Activated CD4-positive, alpha-beta T cell treated with anti-CD3 and anti-CD28 coated beads, Interleukin-2, amount 10 ng/mL, durations not matched to agents 7 days and 5 days (primary cell): ENCODE data around the gene CDKL5. TPM values are rescaled to one million over a fixed set of nuclear protein-coding genes. Genes with fewer than 3 reads are reported as not detected.

Experiments used
- CTCF ChIA-PET: fragments of 350-600 bp; sonication (Branson Sonifier 250); formaldehyde crosslinking; loops from one replicate; lab custom pipeline; 2021; ENCODE audit warnings: antibody characterized with exemption; lab: Charles Lee
- POLR2A ChIA-PET: fragments of 350-600 bp; sonication (Branson Sonifier 250); formaldehyde crosslinking; loops from one replicate; lab custom pipeline; 2021; ENCODE audit warnings: antibody characterized with exemption; lab: Charles Lee
- DNase-seq: peaks from one replicate; pipeline ENCODE4 v3.0.0-alpha.2; 2020
- H3K27ac Mint-ChIP-seq: one replicate; pipeline ENCODE4 v1.8.0; 2021; ENCODE audit warnings: mild to moderate bottlenecking, moderate library complexity, mixed read lengths
- H3K27me3 Mint-ChIP-seq: one replicate; pipeline ENCODE4 v1.8.0; 2021; ENCODE audit warnings: mixed read lengths
- H3K36me3 Mint-ChIP-seq: one replicate; pipeline ENCODE4 v1.8.0; 2021; ENCODE audit warnings: low read depth, mixed read lengths
- H3K4me1 Mint-ChIP-seq: one replicate; pipeline ENCODE4 v1.8.0; 2021; ENCODE audit warnings: mixed read lengths
- H3K4me3 Mint-ChIP-seq: one replicate; pipeline ENCODE4 v1.8.0; 2021; ENCODE audit warnings: mild to moderate bottlenecking, moderate library complexity, mixed read lengths
- H3K9me3 Mint-ChIP-seq: one replicate; pipeline ENCODE4 v1.8.0; 2021; ENCODE audit warnings: mixed read lengths
- total RNA-seq, 2 experiments: library from RNA; stranded (reverse); gene quantifications; one replicate each; pipeline ENCODE4 v1.2.3, GENCODE V29; 2021

CDKL5 gene
- total RNA-seq, 2 experiments from 2014 or later, result 1.3 to 1.6 TPM

DNA sequence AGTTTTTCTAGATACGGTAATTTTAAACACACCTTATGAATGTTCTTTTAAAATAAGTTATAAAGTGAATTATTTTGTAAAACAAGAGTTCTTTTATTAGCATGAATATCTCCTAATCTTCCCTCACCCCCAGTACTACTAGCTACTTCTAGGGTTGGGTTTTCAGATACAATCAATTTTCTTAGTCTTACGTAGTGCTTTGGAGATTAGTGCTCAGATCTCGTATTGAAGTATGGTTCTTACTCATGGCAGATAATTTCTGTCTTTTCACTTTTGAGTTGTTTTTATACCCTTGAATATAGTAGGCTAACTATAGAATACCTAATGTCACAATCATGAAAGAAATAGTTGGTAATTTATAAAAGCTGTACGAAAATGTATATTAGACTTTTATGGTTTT, 43.2 kb downstream of the CDKL5 start:
- Mint-ChIP-seq H3K4me3 (no peak overlapping the region), H3K27ac (no peak overlapping the region), H3K27me3 (no peaks in the 10 kb centered on the region), H3K9me3 (no peaks in the 10 kb centered on the region), H3K36me3 (no peaks in the 10 kb centered on the region), H3K4me1 (no peaks in the 10 kb centered on the region)
- ChIA-PET CTCF (no interaction called here), POLR2A (no interaction called here)
- DNase-seq, result no peak

DNA sequence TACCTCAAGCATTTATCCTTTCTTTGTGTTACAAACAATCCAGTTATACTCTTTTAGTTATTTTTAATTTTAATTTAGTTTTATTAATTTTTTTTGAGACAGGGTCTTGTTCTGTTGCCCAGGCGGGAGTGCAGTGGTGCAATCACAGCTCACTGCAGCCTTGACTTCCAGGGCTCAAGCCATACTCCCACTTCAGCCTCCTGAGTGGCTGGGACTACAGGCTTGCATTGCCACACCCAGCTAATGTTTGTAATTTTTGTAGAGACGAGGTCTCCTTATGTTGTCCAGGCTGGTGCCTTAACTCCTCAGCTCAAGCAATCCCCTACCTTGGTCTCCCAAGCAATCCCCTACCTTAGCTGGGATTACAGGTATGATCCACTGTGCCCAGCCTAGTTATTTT, 45.9 kb downstream of the CDKL5 start:
- H3K36me3 Mint-ChIP-seq, result no peaks in the 10 kb centered on the region
- H3K4me1 Mint-ChIP-seq, result no peaks in the 10 kb centered on the region
- CTCF ChIA-PET, result no interaction called here
- H3K9me3 Mint-ChIP-seq, result no peaks in the 10 kb centered on the region
- H3K27me3 Mint-ChIP-seq, result no peaks in the 10 kb centered on the region
- H3K27ac Mint-ChIP-seq, result no peak overlapping the region
- POLR2A ChIA-PET, result no interaction called here
- DNase-seq, result no peak
- no peak overlapping the region for H3K4me3 Mint-ChIP-seq

GRCh38 chrX:18490806-18491555, 65.6 kb downstream of the CDKL5 start:
- ChIA-PET POLR2A (no interaction called here), CTCF (no interaction called here)
- no peaks in the 10 kb centered on the region for H3K4me1 Mint-ChIP-seq
- no peak overlapping the region for H3K4me3 Mint-ChIP-seq
- H3K27ac Mint-ChIP-seq, result no peak overlapping the region
- H3K36me3 Mint-ChIP-seq, result no peaks in the 10 kb centered on the region
- H3K27me3 Mint-ChIP-seq, result no peaks in the 10 kb centered on the region
- no peaks in the 10 kb centered on the region for H3K9me3 Mint-ChIP-seq
- no peak for DNase-seq

DNA sequence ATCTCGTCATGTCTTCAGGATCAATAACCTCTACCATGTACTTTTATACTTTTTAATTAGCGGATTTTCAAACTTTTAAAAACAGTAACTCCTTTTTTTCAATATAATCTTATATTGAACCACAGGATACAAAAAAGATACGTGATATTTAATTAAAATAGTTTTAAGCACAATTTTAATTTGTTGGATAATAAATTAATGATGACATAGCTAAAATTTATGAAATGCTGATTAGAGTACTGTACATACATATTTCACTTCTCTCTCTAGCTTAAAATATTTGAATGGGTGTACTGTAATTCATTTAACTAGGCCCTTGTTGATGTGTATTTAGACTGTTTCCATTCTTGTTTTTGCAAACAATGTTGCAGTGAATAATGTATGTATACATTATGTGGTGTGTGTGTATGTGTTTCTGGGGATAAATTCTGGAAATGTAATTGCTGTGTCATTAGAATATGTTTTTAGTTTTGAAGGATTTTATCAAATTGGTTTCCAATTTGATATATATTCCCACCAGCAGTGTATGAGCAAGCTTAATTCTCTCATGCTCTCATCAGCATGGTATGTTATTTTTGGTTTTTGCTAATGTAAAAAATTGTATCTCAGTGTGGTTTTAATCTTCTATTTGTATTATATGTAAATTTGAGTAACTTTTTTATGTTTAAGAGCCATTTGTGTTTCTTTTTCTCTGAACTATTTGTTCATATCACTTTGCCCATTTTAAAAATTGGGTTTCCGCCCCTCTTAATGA, 66.4 kb downstream of the CDKL5 start:
- H3K27ac Mint-ChIP-seq, result no peak overlapping the region
- H3K27me3 Mint-ChIP-seq, result no peaks in the 10 kb centered on the region
- no peaks in the 10 kb centered on the region for H3K4me1 Mint-ChIP-seq
- H3K36me3 Mint-ChIP-seq, result no peaks in the 10 kb centered on the region
- no peak for DNase-seq
- no peaks in the 10 kb centered on the region for H3K9me3 Mint-ChIP-seq
- H3K4me3 Mint-ChIP-seq, result no peak overlapping the region
- ChIA-PET POLR2A (no interaction called here), CTCF (no interaction called here)

- POLR2A ChIA-PET, result no interaction called here
- no peak overlapping the region for H3K4me3 Mint-ChIP-seq
- no peak overlapping the region for H3K27ac Mint-ChIP-seq
- H3K4me1 Mint-ChIP-seq, result peaks cover 7% of the 10 kb centered on the region
- CTCF ChIA-PET, result no interaction called here
- H3K9me3 Mint-ChIP-seq, result no peaks in the 10 kb centered on the region
- no peaks in the 10 kb centered on the region for H3K27me3 Mint-ChIP-seq
- DNase-seq, result no peak
- H3K36me3 Mint-ChIP-seq, result no peaks in the 10 kb centered on the region
Measured at GRCh38 chrX:18534949-18535348, 109.5 kb downstream of the CDKL5 start.

GRCh38 chrX:18537068-18537467, 111.7 kb downstream of the CDKL5 start:
- ChIA-PET POLR2A (no interaction called here), CTCF (no interaction called here)
- H3K27me3 Mint-ChIP-seq, result no peaks in the 10 kb centered on the region
- H3K36me3 Mint-ChIP-seq, result no peaks in the 10 kb centered on the region
- no peak overlapping the region for H3K27ac Mint-ChIP-seq
- H3K9me3 Mint-ChIP-seq, result no peaks in the 10 kb centered on the region
- H3K4me3 Mint-ChIP-seq, result no peak overlapping the region
- H3K4me1 Mint-ChIP-seq, result peaks cover 7% of the 10 kb centered on the region
- no peak for DNase-seq

DNA sequence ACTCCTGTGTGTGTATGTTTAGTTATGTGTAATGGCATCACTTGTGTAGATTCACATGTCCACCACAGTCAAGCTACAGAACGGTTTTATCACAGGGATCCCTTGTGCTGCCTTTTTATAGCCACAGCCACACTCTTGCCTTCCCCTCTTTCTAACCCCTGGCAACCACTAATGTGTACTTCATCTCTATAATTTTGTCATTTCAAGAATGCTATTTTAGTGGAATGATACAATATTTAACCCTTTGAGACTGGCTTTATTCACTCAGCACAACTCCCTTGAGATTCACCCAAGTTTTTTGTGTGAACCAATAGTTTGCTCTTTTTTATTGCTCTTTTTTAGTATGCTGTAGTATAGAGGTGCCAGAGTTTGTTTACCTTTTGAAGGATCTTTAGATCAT, 112.1 kb downstream of the CDKL5 start:
- H3K27ac Mint-ChIP-seq, result no peak overlapping the region
- no peaks in the 10 kb centered on the region for H3K9me3 Mint-ChIP-seq
- no peaks in the 10 kb centered on the region for H3K36me3 Mint-ChIP-seq
- H3K4me1 Mint-ChIP-seq, result peaks cover 7% of the 10 kb centered on the region
- CTCF ChIA-PET, result no interaction called here
- POLR2A ChIA-PET, result no interaction called here
- no peak for DNase-seq
- H3K4me3 Mint-ChIP-seq, result no peak overlapping the region
- no peaks in the 10 kb centered on the region for H3K27me3 Mint-ChIP-seq

DNA sequence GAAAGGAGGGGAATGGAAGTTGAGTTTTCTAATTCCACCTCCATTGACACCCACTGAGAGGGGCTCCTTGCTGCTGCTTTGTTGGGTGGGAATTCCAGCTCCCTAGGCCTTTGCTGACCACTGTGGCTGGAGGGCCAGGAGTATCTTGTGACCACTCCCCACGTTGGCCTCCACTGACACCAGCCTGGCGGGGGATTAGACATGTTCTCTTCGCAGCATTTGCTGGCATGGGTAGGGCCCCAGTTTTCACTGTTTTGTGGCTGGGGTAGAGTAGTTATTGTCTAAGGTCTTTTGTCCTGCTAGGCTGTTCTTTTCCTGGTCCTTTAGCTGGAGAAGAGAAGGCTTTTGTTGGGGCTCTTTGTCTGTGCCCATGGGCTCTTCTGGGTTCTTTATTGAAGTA, 116.7 kb downstream of the CDKL5 start:
- POLR2A ChIA-PET, result no interaction called here
- Mint-ChIP-seq H3K27ac (no peak overlapping the region), H3K4me3 (no peak overlapping the region), H3K4me1 (peaks cover 4% of the 10 kb centered on the region), H3K9me3 (no peaks in the 10 kb centered on the region), H3K36me3 (no peaks in the 10 kb centered on the region), H3K27me3 (no peaks in the 10 kb centered on the region)
- no peak for DNase-seq
- CTCF ChIA-PET, result interaction anchor here (0.6 kb wide), 1 partner anchor 1059 kb away, joined by 3 read pairs; no protein-coding TSS in a partner anchor

DNA sequence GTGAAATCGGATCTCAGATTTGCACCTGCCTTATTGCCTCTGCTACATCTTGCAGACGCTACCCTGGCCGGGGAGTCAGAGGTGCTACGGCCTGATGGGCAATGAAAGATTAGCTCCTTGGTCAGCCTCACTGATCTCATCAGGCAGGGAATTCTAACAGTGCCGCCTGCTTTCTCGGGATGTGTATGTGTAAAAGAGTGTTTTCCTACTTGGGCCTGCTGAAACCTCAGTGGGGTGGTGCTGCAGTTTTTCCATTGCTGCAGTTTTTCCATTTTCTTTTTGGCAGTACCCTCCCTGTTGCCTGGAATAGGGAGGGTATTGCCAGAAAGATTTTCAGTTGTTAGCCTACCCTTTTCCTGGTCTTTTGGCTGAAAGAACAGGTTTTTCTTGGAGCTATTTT, 117.5 kb downstream of the CDKL5 start:
- no peak for DNase-seq
- CTCF ChIA-PET, result no interaction called here
- H3K9me3 Mint-ChIP-seq, result no peaks in the 10 kb centered on the region
- H3K27me3 Mint-ChIP-seq, result no peaks in the 10 kb centered on the region
- H3K27ac Mint-ChIP-seq, result no peak overlapping the region
- H3K4me3 Mint-ChIP-seq, result no peak overlapping the region
- no peaks in the 10 kb centered on the region for H3K36me3 Mint-ChIP-seq
- no peaks in the 10 kb centered on the region for H3K4me1 Mint-ChIP-seq
- POLR2A ChIA-PET, result no interaction called here

DNA sequence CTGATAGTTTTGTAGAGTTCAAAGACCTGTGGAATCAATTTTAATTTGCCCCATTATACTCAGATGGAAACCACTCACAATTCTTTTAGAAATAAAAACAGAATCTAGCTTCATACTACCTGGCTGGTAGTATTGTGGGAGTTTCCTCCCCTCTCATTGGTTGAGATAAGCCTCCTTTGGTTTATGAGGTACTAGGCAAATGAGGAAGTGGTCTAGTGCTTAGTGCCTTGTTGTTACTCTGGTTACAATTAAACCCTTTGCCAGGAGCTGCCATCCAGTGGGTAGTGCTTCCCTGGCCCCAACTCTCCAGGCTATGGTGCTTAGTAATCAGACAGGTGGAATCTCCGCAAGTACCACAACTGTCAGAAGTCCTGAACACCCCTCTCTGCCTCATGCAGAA, 118.3 kb downstream of the CDKL5 start:
- Mint-ChIP-seq H3K27me3 (no peaks in the 10 kb centered on the region), H3K4me3 (no peak overlapping the region), H3K9me3 (no peaks in the 10 kb centered on the region), H3K27ac (no peak overlapping the region), H3K4me1 (no peaks in the 10 kb centered on the region), H3K36me3 (no peaks in the 10 kb centered on the region)
- ChIA-PET CTCF (no interaction called here), POLR2A (no interaction called here)
- DNase-seq, result no peak

- Mint-ChIP-seq H3K27me3 (no peaks in the 10 kb centered on the region), H3K4me1 (no peaks in the 10 kb centered on the region), H3K9me3 (no peaks in the 10 kb centered on the region), H3K27ac (no peak overlapping the region), H3K36me3 (no peaks in the 10 kb centered on the region), H3K4me3 (no peak overlapping the region)
- ChIA-PET CTCF (no interaction called here), POLR2A (no interaction called here)
- no peak for DNase-seq
Measured at GRCh38 chrX:18545771-18546170, 120.4 kb downstream of the CDKL5 start.

DNA sequence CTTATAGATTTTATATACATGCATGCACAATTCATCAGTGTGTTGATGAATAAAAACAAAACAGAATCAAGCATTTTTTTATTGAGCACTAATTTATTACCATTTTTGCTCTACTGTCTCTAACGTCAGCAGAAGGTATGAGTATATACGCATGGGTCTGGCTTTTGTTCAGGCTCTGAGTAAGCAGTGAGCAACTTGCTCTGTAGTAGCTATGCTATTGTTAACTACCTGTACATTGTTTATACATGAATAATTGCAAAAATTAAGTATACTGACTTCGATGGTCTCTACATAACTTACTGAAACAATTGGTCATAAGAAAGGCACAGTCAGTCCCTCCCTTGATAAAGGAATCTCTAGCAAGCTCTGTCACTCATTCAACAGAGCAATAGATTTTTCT, 123.6 kb downstream of the CDKL5 start:
- POLR2A ChIA-PET, result no interaction called here
- Mint-ChIP-seq H3K27me3 (no peaks in the 10 kb centered on the region), H3K9me3 (no peaks in the 10 kb centered on the region), H3K4me3 (no peak overlapping the region), H3K4me1 (no peaks in the 10 kb centered on the region), H3K36me3 (no peaks in the 10 kb centered on the region), H3K27ac (no peak overlapping the region)
- CTCF ChIA-PET, result no interaction called here
- DNase-seq, result no peak

DNA sequence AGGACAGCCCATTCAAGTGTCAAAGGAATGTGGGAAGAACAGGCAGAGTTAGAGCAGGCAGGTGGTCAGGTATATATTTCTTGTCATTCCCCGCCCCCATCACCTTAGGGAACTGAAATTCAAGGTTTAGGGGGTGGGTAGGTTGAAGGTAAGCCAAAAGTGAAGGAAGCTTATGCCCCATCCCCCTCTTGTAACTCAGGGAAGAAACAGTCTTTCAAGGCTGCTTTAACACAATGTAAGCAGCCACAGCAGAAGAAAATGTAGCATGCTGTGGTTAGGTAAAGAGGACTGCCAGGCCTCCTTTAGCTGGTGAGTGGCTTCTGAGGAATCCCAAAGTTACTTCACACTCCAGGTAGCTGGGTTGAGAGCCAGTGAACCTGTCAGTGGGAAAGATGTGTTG, 124.2 kb downstream of the CDKL5 start:
- no peaks in the 10 kb centered on the region for H3K36me3 Mint-ChIP-seq
- ChIA-PET CTCF (no interaction called here), POLR2A (no interaction called here)
- H3K9me3 Mint-ChIP-seq, result no peaks in the 10 kb centered on the region
- H3K27me3 Mint-ChIP-seq, result no peaks in the 10 kb centered on the region
- H3K4me3 Mint-ChIP-seq, result no peak overlapping the region
- no peaks in the 10 kb centered on the region for H3K4me1 Mint-ChIP-seq
- H3K27ac Mint-ChIP-seq, result no peak overlapping the region
- DNase-seq, result no peak
